H9 (cell line): Measurements from ENCODE around the gene DBN1. TPM values are rescaled to one million over a fixed set of nuclear protein-coding genes. Genes with fewer than 3 reads are reported as not detected.

Experiments used
- DNase-seq: peaks from one replicate; pipeline ENCODE4 v3.0.0-alpha.2; 2017
- H2AFZ ChIP-seq: one replicate; pipeline ENCODE4 v1.6.1; 2013; ENCODE audit warnings: mild to moderate bottlenecking, low read length, control low read depth, moderate library complexity
- H2AK5ac ChIP-seq: 2 replicates; pipeline ENCODE4 v1.6.1; 2013; ENCODE audit warnings: low read length, control low read depth, mixed read lengths; ENCODE audit not compliant: insufficient read length
- H2BK120ac ChIP-seq: one replicate; pipeline ENCODE4 v1.6.1; 2013; ENCODE audit warnings: low read depth, mild to moderate bottlenecking, low read length, control low read depth, inconsistent platforms; ENCODE audit not compliant: poor library complexity, severe bottlenecking
- H2BK12ac ChIP-seq: 2 replicates; pipeline ENCODE4 v1.6.1; 2013; ENCODE audit warnings: low read length, control low read depth, mixed read lengths, low read depth; ENCODE audit not compliant: insufficient read length
- H2BK15ac ChIP-seq: 2 replicates; pipeline ENCODE4 v1.6.1; 2013; ENCODE audit warnings: low read depth, low read length, control low read depth
- H2BK20ac ChIP-seq: one replicate; pipeline ENCODE4 v1.6.1; 2013; ENCODE audit warnings: low read depth, mild to moderate bottlenecking, low read length, control low read depth, inconsistent platforms; ENCODE audit not compliant: poor library complexity, severe bottlenecking
- H2BK5ac ChIP-seq: 2 replicates; pipeline ENCODE4 v1.6.1; 2013; ENCODE audit warnings: low read length, control low read depth, mixed read lengths; ENCODE audit not compliant: insufficient read length
- H3K14ac ChIP-seq: 2 replicates; pipeline ENCODE4 v1.6.1; 2013; ENCODE audit warnings: low read length, control low read depth; ENCODE audit not compliant: insufficient read depth
- H3K18ac ChIP-seq: 2 replicates; pipeline ENCODE4 v1.6.1; 2013; ENCODE audit warnings: low read depth, mild to moderate bottlenecking, mixed read lengths, low read length, control low read depth; ENCODE audit not compliant: insufficient read length
- H3K23ac ChIP-seq: 2 replicates; pipeline ENCODE4 v1.6.1; 2013; ENCODE audit warnings: low read length, control low read depth, mixed read lengths, low read depth; ENCODE audit not compliant: insufficient read length
- H3K23me2 ChIP-seq: 2 replicates; pipeline ENCODE4 v1.6.1; 2013; ENCODE audit warnings: low read depth, mild to moderate bottlenecking, mixed read lengths, low read length, control low read depth; ENCODE audit not compliant: insufficient read length, poor library complexity, severe bottlenecking
- H3K27ac ChIP-seq: 2 replicates; pipeline ENCODE4 v1.5.1; 2013; ENCODE audit warnings: low read length, control low read depth, mixed read lengths, low read depth; ENCODE audit not compliant: insufficient read length
- H3K27me3 ChIP-seq: 2 replicates; pipeline ENCODE4 v1.6.1; 2013; ENCODE audit warnings: low read length, control low read depth, inconsistent platforms; ENCODE audit not compliant: insufficient read depth
- H3K4ac ChIP-seq: 2 replicates; pipeline ENCODE4 v1.6.1; 2013; ENCODE audit warnings: low read depth, mild to moderate bottlenecking, control low read depth, inconsistent platforms, low read length, moderate library complexity
- H3K4me1 ChIP-seq: 2 replicates; pipeline ENCODE4 v1.6.1; 2013; ENCODE audit warnings: low read length, control low read depth, inconsistent platforms; ENCODE audit not compliant: insufficient read depth
- H3K4me2 ChIP-seq: 2 replicates; pipeline ENCODE4 v1.6.1; 2013; ENCODE audit warnings: low read length, control low read depth, mixed read lengths; ENCODE audit not compliant: insufficient read length, insufficient read depth
- H3K56ac ChIP-seq: 2 replicates; pipeline ENCODE4 v1.6.1; 2013; ENCODE audit warnings: low read depth, mild to moderate bottlenecking, mixed read lengths, low read length, control low read depth; ENCODE audit not compliant: insufficient read length
- H3K79me1 ChIP-seq: 2 replicates; pipeline ENCODE4 v1.6.1; 2013; ENCODE audit warnings: low read depth, mild to moderate bottlenecking, moderate library complexity, low read length, control low read depth, inconsistent platforms; ENCODE audit not compliant: insufficient read depth, poor library complexity, severe bottlenecking
- H3K79me2 ChIP-seq: 2 replicates; pipeline ENCODE4 v1.6.1; 2013; ENCODE audit warnings: low read length, control low read depth, inconsistent platforms; ENCODE audit not compliant: insufficient read depth
- H3K9ac ChIP-seq: 2 replicates; pipeline ENCODE4 v1.6.1; 2013; ENCODE audit warnings: low read length, control low read depth, mixed read lengths; ENCODE audit not compliant: insufficient read length; ENCODE audit errors: extremely low read depth
- H3K9me3 ChIP-seq: one replicate; pipeline ENCODE4 v1.6.1; 2013; ENCODE audit warnings: low read depth, low read length, inconsistent platforms; ENCODE audit not compliant: control insufficient read depth
- H3T11ph ChIP-seq: one replicate; pipeline ENCODE4 v1.6.1; 2013; ENCODE audit warnings: mild to moderate bottlenecking, low read length, control low read depth, inconsistent platforms
- H4K20me1 ChIP-seq: one replicate; pipeline ENCODE4 v1.6.1; 2013; ENCODE audit not compliant: control insufficient read depth, insufficient read length, insufficient read depth
- H4K5ac ChIP-seq: 2 replicates; pipeline ENCODE4 v1.6.1; 2013; ENCODE audit warnings: low read depth, mild to moderate bottlenecking, mixed read lengths, low read length, control low read depth; ENCODE audit not compliant: insufficient read length
- H4K8ac ChIP-seq: replicated peaks from 2 replicates; pipeline ENCODE4 v1.6.1; 2013; ENCODE audit warnings: low read length, control low read depth, mixed read lengths, low read depth; ENCODE audit not compliant: insufficient read length
- H4K91ac ChIP-seq: 2 replicates; pipeline ENCODE4 v1.6.1; 2013; ENCODE audit warnings: low read depth, mild to moderate bottlenecking, moderate library complexity, mixed read lengths, low read length, control low read depth; ENCODE audit not compliant: insufficient read length
- H3K27ac Mint-ChIP-seq, 3 experiments: 2 replicates in 2 of 3; 3 replicates in 1 of 3; pipeline ENCODE4 v1.8.0; 2020 to 2021; ENCODE audit warnings: mixed read lengths in 3 of 3, mild to moderate bottlenecking in 1 of 3, moderate library complexity in 1 of 3
- H3K27me3 Mint-ChIP-seq: 2 replicates; pipeline ENCODE4 v1.8.0; 2021; ENCODE audit warnings: low read depth, mild to moderate bottlenecking, moderate library complexity, mixed read lengths
- H3K36me3 Mint-ChIP-seq, 3 experiments: 2 replicates in 2 of 3; 3 replicates in 1 of 3; pipeline ENCODE4 v1.8.0; 2020 to 2021; ENCODE audit warnings: low read depth in 3 of 3, mixed read lengths in 3 of 3; ENCODE audit not compliant: insufficient read depth in 1 of 3
- H3K4me1 Mint-ChIP-seq, 2 experiments: 2 replicates each; pipeline ENCODE4 v1.8.0; 2020; ENCODE audit warnings: mixed read lengths in 2 of 2
- H3K4me3 Mint-ChIP-seq, 2 experiments: 2 replicates in 1 of 2; 3 replicates in 1 of 2; pipeline ENCODE4 v1.8.0; 2020 to 2021; ENCODE audit warnings: mild to moderate bottlenecking in 2 of 2, mixed read lengths in 2 of 2, moderate library complexity in 1 of 2
- H3K9me3 Mint-ChIP-seq, 2 experiments: 2 replicates in 1 of 2; 3 replicates in 1 of 2; pipeline ENCODE4 v1.8.0; 2020; ENCODE audit warnings: mild to moderate bottlenecking in 2 of 2, mixed read lengths in 2 of 2, moderate library complexity in 1 of 2
- WGBS: extraction: QIAGEN DNeasy Blood & Tissue Kit; methylation state at CpG from one replicate; pipeline ENCODE4 v1.1.7; 2013; ENCODE audit warnings: missing lambda C conversion rate, low lambda C conversion rate, mixed read lengths; ENCODE audit not compliant: insufficient read length; ENCODE audit errors: extremely low coverage; 5-methylcytosine and 5-hydroxymethylcytosine counted together
- total RNA-seq: library from RNA; stranded (reverse); gene quantifications from 2 replicates; pipeline ENCODE4 v1.2.1, GENCODE V29; 2021
- TF ChIP-seq, protein P1 (sequence below): fragments of 200-600 bp; sonication (generic); conservative IDR thresholded peaks from 3 replicates; pipeline ENCODE4 v1.8.0; 2021; ENCODE audit warnings: antibody characterized with exemption, mild to moderate bottlenecking

Gene DBN1
- total RNA-seq, 1 experiment from 2014 or later = 340 TPM

DNA sequence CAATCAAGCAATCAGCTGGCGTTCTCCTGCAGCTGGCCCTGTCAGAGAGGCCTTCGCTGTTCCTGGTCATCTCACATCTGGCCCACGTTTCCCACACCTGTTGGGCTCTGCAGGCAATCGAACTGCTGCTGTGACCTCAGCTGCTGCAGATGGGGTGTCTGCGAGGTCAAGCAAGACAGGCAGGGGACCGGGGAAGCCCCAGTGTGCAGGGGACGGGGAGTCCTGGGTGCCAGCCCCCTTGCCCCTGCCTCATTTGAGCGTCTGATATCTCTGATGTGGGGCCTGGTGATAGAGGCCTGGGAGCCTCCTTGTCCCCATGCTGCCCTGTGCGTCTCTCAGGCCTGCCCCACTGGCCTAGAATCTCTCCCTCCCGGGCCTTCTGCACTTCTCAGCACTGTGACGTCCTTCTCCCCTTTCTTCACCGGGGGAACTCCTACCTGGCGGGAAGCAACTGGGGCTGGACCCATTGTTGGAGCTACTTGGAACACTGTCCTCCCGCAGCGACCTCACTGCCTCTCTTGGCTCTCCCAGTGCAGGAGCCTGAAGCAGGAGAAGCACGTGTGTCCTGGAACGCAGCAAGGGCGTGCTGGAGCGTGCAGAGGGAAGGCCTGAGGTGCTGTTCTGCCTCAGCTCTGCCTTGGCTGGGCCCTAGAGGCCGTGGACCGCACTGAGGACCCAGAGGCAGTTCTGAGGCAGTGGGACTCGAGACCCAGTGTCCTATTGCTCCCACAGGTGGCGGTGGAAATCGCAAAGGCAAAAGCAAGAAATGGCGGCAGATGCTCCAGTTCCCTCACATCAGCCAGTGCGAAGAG lies 43.1 kb downstream of the DBN1 start:
- Histone ChIP-seq H3K56ac (no peak overlapping the region), H2AK5ac (no peak overlapping the region), H3K9me3 (no peaks in the 10 kb centered on the region), H3K4me1 (no peaks in the 10 kb centered on the region; the same call in 1 of the 2 replicates), H3T11ph (no peak overlapping the region), H2BK5ac (no peak overlapping the region), H3K27me3 (no peaks in the 10 kb centered on the region), H3K23me2 (peaks cover 4% of the 10 kb centered on the region), H3K79me2 (no peaks in the 10 kb centered on the region; the same call in 1 of the 2 replicates), H4K91ac (no peak overlapping the region), H4K20me1 (peaks cover 2% of the 10 kb centered on the region), H4K8ac (no peak overlapping the region), H2BK15ac (no peak overlapping the region), H3K4ac (no peak overlapping the region), H3K9ac (no peak overlapping the region), H3K4me2 (no peak overlapping the region), H4K5ac (no peak overlapping the region), H2BK12ac (no peak overlapping the region), H3K14ac (no peak overlapping the region), H3K18ac (no peak overlapping the region), H2BK20ac (no peak overlapping the region), H3K23ac (no peak overlapping the region), H2BK120ac (no peak overlapping the region), H3K79me1 (no peaks in the 10 kb centered on the region), H2AFZ (no peak overlapping the region), H3K27ac (no peak overlapping the region)
- TF ChIP-seq, protein P1, sequence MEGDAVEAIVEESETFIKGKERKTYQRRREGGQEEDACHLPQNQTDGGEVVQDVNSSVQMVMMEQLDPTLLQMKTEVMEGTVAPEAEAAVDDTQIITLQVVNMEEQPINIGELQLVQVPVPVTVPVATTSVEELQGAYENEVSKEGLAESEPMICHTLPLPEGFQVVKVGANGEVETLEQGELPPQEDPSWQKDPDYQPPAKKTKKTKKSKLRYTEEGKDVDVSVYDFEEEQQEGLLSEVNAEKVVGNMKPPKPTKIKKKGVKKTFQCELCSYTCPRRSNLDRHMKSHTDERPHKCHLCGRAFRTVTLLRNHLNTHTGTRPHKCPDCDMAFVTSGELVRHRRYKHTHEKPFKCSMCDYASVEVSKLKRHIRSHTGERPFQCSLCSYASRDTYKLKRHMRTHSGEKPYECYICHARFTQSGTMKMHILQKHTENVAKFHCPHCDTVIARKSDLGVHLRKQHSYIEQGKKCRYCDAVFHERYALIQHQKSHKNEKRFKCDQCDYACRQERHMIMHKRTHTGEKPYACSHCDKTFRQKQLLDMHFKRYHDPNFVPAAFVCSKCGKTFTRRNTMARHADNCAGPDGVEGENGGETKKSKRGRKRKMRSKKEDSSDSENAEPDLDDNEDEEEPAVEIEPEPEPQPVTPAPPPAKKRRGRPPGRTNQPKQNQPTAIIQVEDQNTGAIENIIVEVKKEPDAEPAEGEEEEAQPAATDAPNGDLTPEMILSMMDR = no peak
- H3K27me3 Mint-ChIP-seq = no peaks in the 10 kb centered on the region
- peaks cover 17 to 26% of the 10 kb centered on the region in 2 experiments for H3K4me1 Mint-ChIP-seq
- no peaks in the 10 kb centered on the region for H3K9me3 Mint-ChIP-seq
- DNase-seq = no peak
- H3K27ac Mint-ChIP-seq = peak overlapping the region in 2 of 3 experiments; percentile 48 to 49; a peak in 4 of 7 replicates
- peaks cover 4 to 42% (median 34%) of the 10 kb centered on the region in 3 experiments; a peak in 6 of 7 replicates for H3K36me3 Mint-ChIP-seq
- H3K4me3 Mint-ChIP-seq = no peak overlapping the region; a peak in 2 of 5 replicates
- no CpG with 5 or more reads among the region's 26 CpGs for WGBS
